ENCODE measurements around the gene CCDC3. TPM values are rescaled to one million over a fixed set of nuclear protein-coding genes. Genes with fewer than 3 reads are reported as not detected.

CCDC3 gene
- total RNA-seq, 1 experiment from 2014 or later, result not detected

GRCh38 chr10:12950583-12951128 is 50.9 kb downstream of the CCDC3 start:
- ChIA-PET CTCF (no interaction called here), POLR2A (ENCODE audit: unreplicated experiment) (no interaction called here)
- no peaks in the 10 kb centered on the region for H3K9me3 ChIP-seq (ENCODE audit: low read length)
- no peak overlapping the region for H3K9ac ChIP-seq (ENCODE audit: low read length)
- H3F3A ChIP-seq (ENCODE audit: low read length, unreplicated experiment), result no peaks in the 10 kb centered on the region
- no peaks in the 10 kb centered on the region for H3K9me2 ChIP-seq (replicated peaks; ENCODE audit: low read length)
- H3K4me1 ChIP-seq (ENCODE audit: insufficient read depth, low read length), result no peaks in the 10 kb centered on the region
- H3K4me2 ChIP-seq (ENCODE audit: low read length), result no peak overlapping the region
- TF ChIP-seq EZH2phosphoT487 (IDR thresholded peaks at IDR 0.05; ENCODE audit: borderline replicate concordance, low read length), result no peak
- no peak for TF ChIP-seq EZH2 (IDR thresholded peaks at IDR 0.05; ENCODE audit: low read length, unreplicated experiment)
- TF ChIP-seq CTCF (conservative IDR thresholded peaks at IDR 0.05; ENCODE audit: low read depth, low read length), result no peak
- no peaks in the 10 kb centered on the region for H3K36me3 ChIP-seq (ENCODE audit: low read depth, low read length)
- no peaks in the 10 kb centered on the region for H3K27me3 ChIP-seq (ENCODE audit: low read length)
- H3K4me3 ChIP-seq (ENCODE audit: low read length), result no peak overlapping the region
- H3K79me2 ChIP-seq (ENCODE audit: low read length), result no peaks in the 10 kb centered on the region
- BruUV-seq (replicated peaks), result no TSS peak
- intact Hi-C loops (cut with micrococcal nuclease), result no loop called here
- no peaks in the 10 kb centered on the region for H4K20me1 ChIP-seq (ENCODE audit: low read length)
- DNase-seq (no peak), ATAC-seq (no peak)
- no peak overlapping the region for H2AFZ ChIP-seq (ENCODE audit: low read length)
- H3K27ac ChIP-seq (ENCODE audit: low read length), result no peak overlapping the region

- no peak overlapping the region for H3K4me3 ChIP-seq (ENCODE audit: low read length)
- no peaks in the 10 kb centered on the region for H3K27me3 ChIP-seq (ENCODE audit: low read length)
- H3K79me2 ChIP-seq (ENCODE audit: low read length), result no peaks in the 10 kb centered on the region
- no peaks in the 10 kb centered on the region for H4K20me1 ChIP-seq (ENCODE audit: low read length)
- CTCF ChIA-PET, result no interaction called here
- H3K9ac ChIP-seq (ENCODE audit: low read length), result no peak overlapping the region
- H3F3A ChIP-seq (ENCODE audit: low read length, unreplicated experiment), result no peaks in the 10 kb centered on the region
- no TSS peak for BruUV-seq (replicated peaks)
- H3K4me1 ChIP-seq (ENCODE audit: insufficient read depth, low read length), result no peaks in the 10 kb centered on the region
- no peak overlapping the region for H3K4me2 ChIP-seq (ENCODE audit: low read length)
- intact Hi-C loops (cut with micrococcal nuclease), result no loop called here
- H3K27ac ChIP-seq (ENCODE audit: low read length), result no peak overlapping the region
- H3K9me3 ChIP-seq (ENCODE audit: low read length), result no peaks in the 10 kb centered on the region
- H3K36me3 ChIP-seq (ENCODE audit: low read depth, low read length), result no peaks in the 10 kb centered on the region
- no peak for ATAC-seq
- no peak overlapping the region for H2AFZ ChIP-seq (ENCODE audit: low read length)
- no peaks in the 10 kb centered on the region for H3K9me2 ChIP-seq (replicated peaks; ENCODE audit: low read length)
- no peak for DNase-seq
- POLR2A ChIA-PET (ENCODE audit: unreplicated experiment), result no interaction called here
- TF ChIP-seq CTCF (conservative IDR thresholded peaks at IDR 0.05; ENCODE audit: low read depth, low read length) (no peak; the same call in 1 of the 2 replicates), EZH2phosphoT487 (IDR thresholded peaks at IDR 0.05; ENCODE audit: borderline replicate concordance, low read length) (no peak), EZH2 (IDR thresholded peaks at IDR 0.05; ENCODE audit: low read length, unreplicated experiment) (no peak)
These were observed 52.3 kb downstream of the CCDC3 start for GRCh38 chr10:12949248-12949647.

GRCh38 chr10:12947741-12948140 is 53.8 kb downstream of the CCDC3 start:
- ChIA-PET POLR2A (ENCODE audit: unreplicated experiment) (no interaction called here), CTCF (no interaction called here)
- Histone ChIP-seq H3K36me3 (ENCODE audit: low read depth, low read length) (no peaks in the 10 kb centered on the region), H4K20me1 (ENCODE audit: low read length) (no peaks in the 10 kb centered on the region), H3K9ac (ENCODE audit: low read length) (no peak overlapping the region), H3K9me3 (ENCODE audit: low read length) (no peaks in the 10 kb centered on the region), H3K4me1 (ENCODE audit: insufficient read depth, low read length) (no peaks in the 10 kb centered on the region), H2AFZ (ENCODE audit: low read length) (no peak overlapping the region), H3F3A (ENCODE audit: low read length, unreplicated experiment) (no peaks in the 10 kb centered on the region), H3K79me2 (ENCODE audit: low read length) (no peaks in the 10 kb centered on the region), H3K9me2 (replicated peaks; ENCODE audit: low read length) (no peaks in the 10 kb centered on the region), H3K4me2 (ENCODE audit: low read length) (no peak overlapping the region), H3K4me3 (ENCODE audit: low read length) (no peak overlapping the region), H3K27ac (ENCODE audit: low read length) (no peak overlapping the region), H3K27me3 (ENCODE audit: low read length) (no peaks in the 10 kb centered on the region)
- BruUV-seq (replicated peaks), result no TSS peak
- no peak for TF ChIP-seq EZH2phosphoT487 (IDR thresholded peaks at IDR 0.05; ENCODE audit: borderline replicate concordance, low read length)
- TF ChIP-seq EZH2 (IDR thresholded peaks at IDR 0.05; ENCODE audit: low read length, unreplicated experiment), result no peak
- TF ChIP-seq CTCF (conservative IDR thresholded peaks at IDR 0.05; ENCODE audit: low read depth, low read length), result no peak
- ATAC-seq (no peak), DNase-seq (no peak)
- intact Hi-C loops (cut with micrococcal nuclease), result no loop called here
